Measurements from ENCODE around the gene A2M. TPM values are rescaled to one million over a fixed set of nuclear protein-coding genes. Genes with fewer than 3 reads are reported as not detected.

A2M gene
- polyA plus RNA-seq, 1 experiment = 1.2 TPM

- DNase-seq (ENCODE audit: low read depth, low spot score) = no peak
- POLR2A ChIA-PET = no interaction called here
Measured at GRCh38 chr12:9064201-9064814, 51.4 kb downstream of the A2M start.

GRCh38 chr12:9052610-9053009 is 63.1 kb downstream of the A2M start:
- Histone ChIP-seq H3K4me3 (ENCODE audit: low read depth, low read length) (no peak overlapping the region), H3K27me3 (ENCODE audit: control insufficient read depth, insufficient read depth, low read length) (no peaks in the 10 kb centered on the region), H3K9me3 (ENCODE audit: control insufficient read depth, insufficient read depth, low read length) (no peaks in the 10 kb centered on the region; the same call in 1 of the 2 replicates), H3K27ac (ENCODE audit: low read depth, low read length) (no peak overlapping the region)
- TF ChIP-seq CTCF (IDR thresholded peaks at IDR 0.05; ENCODE audit: low read depth, low read length) = no peak
- no peak for DNase-seq (ENCODE audit: low read depth, low spot score)
- ChIA-PET POLR2A (no interaction called here), CTCF (no interaction called here)

More at GRCh38 chr12:9064201-9064814, 51.4 kb downstream of the A2M start:
- CTCF ChIA-PET = interaction anchor here (0.6 to 1.8 kb wide), 4 partner anchors 15 to 407 kb away, joined by 4 to 7 read pairs (median 6); no protein-coding TSS in a partner anchor
- Histone ChIP-seq H3K4me3 (ENCODE audit: low read depth, low read length) (peak overlapping the region; percentile 53), H3K27ac (ENCODE audit: low read depth, low read length) (no peak overlapping the region), H3K27me3 (ENCODE audit: control insufficient read depth, insufficient read depth, low read length) (peaks cover 16% of the 10 kb centered on the region), H3K9me3 (ENCODE audit: control insufficient read depth, insufficient read depth, low read length) (peaks cover 10% of the 10 kb centered on the region; the same call in 1 of the 2 replicates)
- no peak for TF ChIP-seq CTCF (IDR thresholded peaks at IDR 0.05; ENCODE audit: low read depth, low read length)

GRCh38 chr12:9051158-9051550 is 64.6 kb downstream of the A2M start:
- no peak for DNase-seq (ENCODE audit: low read depth, low spot score)
- ChIA-PET POLR2A (no interaction called here), CTCF (interaction anchor here (0.6 to 4.4 kb wide), 4 partner anchors 7 to 507 kb away, joined by 3 to 52 read pairs (median 5); no protein-coding TSS in a partner anchor)
- no peak overlapping the region for H3K27ac ChIP-seq (ENCODE audit: low read depth, low read length)
- no peaks in the 10 kb centered on the region; the same call in 1 of the 2 replicates for H3K9me3 ChIP-seq (ENCODE audit: control insufficient read depth, insufficient read depth, low read length)
- H3K27me3 ChIP-seq (ENCODE audit: control insufficient read depth, insufficient read depth, low read length) = no peaks in the 10 kb centered on the region
- no peak overlapping the region for H3K4me3 ChIP-seq (ENCODE audit: low read depth, low read length)
- TF ChIP-seq CTCF (IDR thresholded peaks at IDR 0.05; ENCODE audit: low read depth, low read length) = no peak

- Histone ChIP-seq H3K27me3 (ENCODE audit: control insufficient read depth, insufficient read depth, low read length) (no peaks in the 10 kb centered on the region), H3K9me3 (ENCODE audit: control insufficient read depth, insufficient read depth, low read length) (no peaks in the 10 kb centered on the region; the same call in 1 of the 2 replicates), H3K27ac (ENCODE audit: low read depth, low read length) (no peak overlapping the region), H3K4me3 (ENCODE audit: low read depth, low read length) (no peak overlapping the region)
- POLR2A ChIA-PET = no interaction called here
- TF ChIP-seq CTCF (IDR thresholded peaks at IDR 0.05; ENCODE audit: low read depth, low read length) = no peak
- DNase-seq (ENCODE audit: low read depth, low spot score) = no peak
- CTCF ChIA-PET = interaction anchor here (0.6 to 4.4 kb wide), 16 partner anchors 8 to 506 kb away, joined by 3 to 60 read pairs (median 6); partner anchors contain the start of genes M6PR and MFAP5
Measured at GRCh38 chr12:9050521-9051157, 65.1 kb downstream of the A2M start.

Data from AG04450 (cell line).